DLD1 (cell line): ENCODE data around the gene ABHD1.

Source experiments
- in situ Hi-C: cut with HindIII; loops from 2 replicates; pipeline ENCODE4 v1.10.0; 2017; ENCODE audit warnings: low sequenced_read_pairs

Gene ABHD1

GRCh38 chr2:27086724-27087593 is 36.7 kb upstream of the ABHD1 start, which contains the start of gene KHK:
Gene KHK, plus strand, starts transcription at chr2:27086772. Its CDS starts 488 bp downstream, at chr2:27087260.
- in situ Hi-C loops, result no loop called here

GRCh38 chr2:27087823-27088410 is 35.7 kb upstream of the ABHD1 start:
- in situ Hi-C loops, result no loop called here

GRCh38 chr2:27088634-27089033 is 35.0 kb upstream of the ABHD1 start:
- in situ Hi-C loops, result no loop called here

GRCh38 chr2:27089111-27089954 is 34.3 kb upstream of the ABHD1 start:
- in situ Hi-C loops, result no loop called here

GRCh38 chr2:27091746-27092695 is 31.6 kb upstream of the ABHD1 start:
- in situ Hi-C loops, result no loop called here

- in situ Hi-C loops, result no loop called here
Measured at GRCh38 chr2:27092696-27093429, 30.8 kb upstream of the ABHD1 start.

- in situ Hi-C loops, result no loop called here
Measured at GRCh38 chr2:27093430-27094352, 29.9 kb upstream of the ABHD1 start.

- in situ Hi-C loops, result no loop called here
Measured at GRCh38 chr2:27094353-27094984, 29.1 kb upstream of the ABHD1 start.

GRCh38 chr2:27095427-27095744 is 28.2 kb upstream of the ABHD1 start:
- in situ Hi-C loops, result no loop called here

GRCh38 chr2:27095745-27096651 is 27.6 kb upstream of the ABHD1 start:
- in situ Hi-C loops, result no loop called here

- in situ Hi-C loops, result no loop called here
Measured at GRCh38 chr2:27096748-27097297, 26.8 kb upstream of the ABHD1 start.

- in situ Hi-C loops, result no loop called here
Measured at GRCh38 chr2:27097341-27097740, 26.3 kb upstream of the ABHD1 start.

GRCh38 chr2:27099334-27099955 is 24.2 kb upstream of the ABHD1 start:
- in situ Hi-C loops, result no loop called here

- in situ Hi-C loops, result no loop called here
Measured at GRCh38 chr2:27100036-27100435, 23.6 kb upstream of the ABHD1 start.

GRCh38 chr2:27102329-27102728 is 21.3 kb upstream of the ABHD1 start:
- in situ Hi-C loops, result no loop called here

GRCh38 chr2:27105981-27106380 is 17.6 kb upstream of the ABHD1 start:
- in situ Hi-C loops, result no loop called here
